Endothelial cell of coronary artery (primary cell): ENCODE measurements around the gene CAPNS1. TPM values are rescaled to one million over a fixed set of nuclear protein-coding genes. Genes with fewer than 3 reads are reported as not detected.

Experiments
- total RNA-seq: library from RNA; depleted of rRNA; stranded (reverse); fragments of >200 nt; gene quantifications from 2 replicates; pipeline ENCODE4 v1.2.3, GENCODE V29; 2014

Gene CAPNS1
- total RNA-seq, result 396 and 403 TPM in 2 replicates

DNA sequence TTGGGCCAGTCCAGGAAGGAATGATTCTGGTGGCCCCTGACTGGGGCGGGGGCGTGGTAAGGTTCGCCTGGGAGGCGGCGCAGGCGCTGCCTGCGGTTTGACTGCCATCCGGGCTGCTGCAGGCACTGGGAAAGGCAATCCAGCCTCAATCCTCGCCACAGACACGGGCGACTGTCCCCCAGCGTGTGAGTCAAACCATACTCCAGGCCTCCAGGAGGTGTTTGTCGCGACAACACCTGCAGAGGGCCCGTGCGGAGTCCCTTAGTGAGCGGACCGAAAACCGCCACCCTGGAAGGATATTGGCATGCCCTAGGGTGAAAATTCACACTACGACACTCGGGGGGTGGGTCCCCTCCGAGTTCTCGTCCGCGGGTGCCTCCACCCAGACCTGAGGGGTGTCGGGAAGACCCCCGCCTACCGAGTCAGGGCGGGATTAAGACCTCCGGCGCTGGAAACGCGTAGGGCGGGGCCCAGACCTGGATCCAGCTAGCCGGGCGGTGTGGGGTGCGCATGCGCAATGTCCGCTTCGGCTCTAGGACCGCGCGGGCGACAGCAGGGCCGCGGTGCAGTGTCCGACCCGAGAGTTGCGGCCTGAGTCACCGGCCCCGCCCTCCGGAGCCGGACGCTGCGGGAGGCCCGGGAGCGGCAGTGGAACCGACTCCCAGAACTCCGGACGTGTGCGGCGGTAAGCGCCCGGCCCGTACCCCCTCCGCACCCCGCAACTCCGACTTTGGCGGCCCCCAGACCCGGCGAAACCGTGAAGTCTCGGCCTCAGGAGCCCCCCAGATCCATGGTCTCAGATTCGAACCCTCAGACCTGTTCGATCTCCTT is at the start of gene CAPNS1:
Gene CAPNS1 (plus strand): TSS at position 594 of the 831 bp plus-strand sequence. CDS start 946 bp downstream, outside the sequence.

DNA sequence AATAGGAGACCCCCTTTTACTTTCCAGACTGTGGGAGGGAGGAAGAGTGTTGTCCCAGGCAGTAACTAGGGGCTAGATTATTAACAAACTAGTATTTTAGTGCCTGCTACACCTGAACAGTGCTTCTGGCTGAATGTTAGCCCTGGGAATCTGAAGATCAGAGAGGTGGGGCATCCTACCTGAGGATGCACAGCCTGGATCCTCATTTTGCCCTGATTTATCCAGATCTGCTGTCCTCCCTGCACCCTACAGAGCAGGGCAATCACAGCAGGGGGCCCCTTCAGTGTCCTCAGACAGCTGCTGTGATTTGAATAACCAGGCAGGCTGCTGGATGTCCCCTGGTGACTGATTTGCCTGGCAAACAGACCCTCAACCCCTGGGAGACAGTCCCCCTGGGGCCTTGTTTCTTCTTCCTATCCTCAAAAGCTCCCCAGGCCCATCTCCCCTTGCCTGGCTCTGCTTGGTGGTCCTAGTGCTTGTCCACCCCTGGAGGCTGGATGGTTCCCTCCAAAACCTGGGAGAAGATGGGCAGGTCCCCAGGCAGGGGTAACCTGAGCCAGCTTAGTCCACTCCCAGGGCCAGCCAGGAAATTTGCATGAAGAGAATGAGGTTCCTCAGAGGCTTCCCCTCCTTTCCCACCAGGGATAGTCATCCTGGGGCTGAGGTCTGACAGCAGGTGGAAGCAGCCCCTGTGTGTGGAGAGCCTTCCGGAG is 29.2 kb upstream of the CAPNS1 start, which contains the start of gene OVOL3:
Gene OVOL3 (plus strand): TSS at position 657 of the 713 bp plus-strand sequence. CDS start 60 bp downstream, outside the sequence.

DNA sequence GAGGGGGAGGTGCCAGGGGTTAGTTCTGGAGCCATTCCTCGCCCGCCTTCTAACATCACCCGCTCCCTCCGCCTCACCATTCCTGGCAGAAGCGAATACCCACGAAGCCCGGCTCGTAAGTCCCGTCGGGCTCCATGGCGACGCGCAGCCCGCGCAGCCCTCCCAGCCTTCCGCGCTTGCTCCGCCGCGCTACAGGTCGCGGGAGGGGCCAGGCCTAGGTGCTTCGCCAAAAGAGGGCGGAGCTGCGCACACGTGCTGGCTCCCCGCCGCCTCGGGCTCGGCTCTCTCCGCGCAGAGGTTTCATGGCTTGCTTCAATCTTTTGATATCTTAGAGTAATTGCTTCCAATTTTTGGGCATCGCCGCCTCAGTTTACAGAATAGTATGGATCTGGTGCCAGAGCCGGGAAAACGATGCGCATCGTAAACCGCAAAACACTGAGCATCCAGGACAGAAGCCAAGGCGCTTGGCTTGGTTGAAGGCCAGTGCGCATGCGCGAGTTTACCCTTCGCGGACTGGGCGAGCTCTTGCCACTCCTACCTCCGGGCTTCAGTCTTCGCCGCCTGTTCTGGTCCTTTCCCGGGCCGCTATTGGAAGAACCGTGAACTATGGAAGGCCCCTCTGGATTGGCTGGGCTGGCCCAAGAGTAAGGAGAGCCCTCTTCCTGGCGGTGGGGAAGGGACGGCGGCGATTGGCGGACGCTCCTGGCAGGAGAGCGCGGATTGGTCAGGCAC is 25.0 kb upstream of the CAPNS1 start, which contains the start of gene POLR2I:
Gene POLR2I (minus strand): TSS at position 155 of the 732 bp plus-strand sequence. CDS start 19 bp downstream, at position 136.

DNA sequence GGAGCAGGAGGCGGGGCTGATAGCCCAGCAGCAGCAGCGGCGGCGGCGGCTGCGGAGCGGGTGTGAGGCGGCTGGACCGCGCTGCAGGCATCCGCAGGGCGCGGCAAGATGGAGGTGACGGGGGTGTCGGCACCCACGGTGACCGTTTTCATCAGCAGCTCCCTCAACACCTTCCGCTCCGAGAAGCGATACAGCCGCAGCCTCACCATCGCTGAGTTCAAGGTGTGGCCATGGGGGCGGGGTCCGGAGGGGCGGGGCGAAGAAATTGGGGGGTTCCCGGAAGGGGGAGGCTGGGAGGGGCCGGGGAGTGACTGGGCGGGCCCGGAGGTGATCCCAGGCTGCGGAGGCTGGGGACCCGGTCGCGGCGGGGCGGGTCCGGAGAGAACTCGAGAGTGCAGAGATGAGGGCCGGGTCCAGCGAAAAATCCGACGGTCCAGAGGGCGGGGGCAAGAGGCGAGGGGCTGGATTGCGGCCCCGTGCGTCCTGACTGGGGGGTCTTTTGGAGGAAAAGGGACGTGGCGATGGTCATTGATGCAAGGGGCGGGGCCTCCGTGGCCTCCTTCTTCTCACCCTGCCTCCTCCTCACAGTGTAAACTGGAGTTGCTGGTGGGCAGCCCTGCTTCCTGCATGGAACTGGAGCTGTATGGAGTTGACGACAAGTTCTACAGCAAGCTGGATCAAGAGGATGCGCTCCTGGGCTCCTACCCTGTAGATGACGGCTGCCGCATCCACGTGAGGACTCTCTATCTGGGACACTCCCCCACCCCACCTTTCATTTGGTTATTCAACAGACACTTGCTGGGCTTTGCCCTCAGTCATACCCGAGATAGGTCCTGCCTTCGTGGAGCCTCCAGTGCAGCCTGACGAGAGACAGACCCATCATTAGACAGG is 24.2 kb upstream of the CAPNS1 start, which contains the start of gene TBCB:
Gene TBCB (plus strand): TSS at position 16 of the 891 bp plus-strand sequence. CDS start 93 bp downstream, at position 109.

DNA sequence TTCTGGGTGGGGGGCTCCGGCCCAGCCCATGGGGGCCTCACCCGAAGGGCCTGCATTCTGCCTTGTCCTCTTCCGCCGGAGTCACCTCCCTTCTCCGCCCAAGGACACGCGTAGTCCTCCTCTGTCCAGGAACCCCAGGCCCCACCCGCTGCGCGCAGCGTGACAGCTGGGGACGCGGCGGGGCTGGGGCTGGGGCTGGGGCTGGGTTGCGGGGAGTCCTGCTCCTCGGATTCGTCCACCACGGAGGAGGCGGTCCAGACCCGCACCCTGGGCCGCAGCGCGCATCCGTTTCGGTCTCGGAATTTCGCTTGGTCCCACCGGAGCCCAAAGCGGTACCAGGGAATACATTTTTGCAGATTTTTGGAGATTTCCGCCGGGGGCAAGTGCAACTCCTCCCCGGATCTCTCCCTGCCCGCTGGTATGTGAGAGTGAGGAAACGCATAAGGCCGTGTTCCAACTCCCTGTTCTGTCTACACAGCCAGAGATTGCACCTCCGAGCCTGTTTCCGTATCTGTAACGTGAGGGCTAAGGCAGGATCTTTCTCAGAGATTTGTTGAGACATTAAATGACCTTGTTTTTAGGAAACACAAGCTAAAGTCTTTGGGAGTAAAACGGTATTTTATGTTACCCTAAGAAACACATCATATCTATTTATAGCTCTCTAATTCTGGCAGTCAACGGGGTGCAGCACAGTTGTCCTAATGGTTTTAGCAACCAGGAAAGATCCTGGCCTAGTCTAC is 12.7 kb downstream of the CAPNS1 start, which contains the start of gene COX7A1:
Gene COX7A1 (minus strand): TSS at position 96 of the 740 bp plus-strand sequence. CDS start 40 bp downstream, at position 56.

Other genes with a start within 250 kb of the CAPNS1 start
- gene NFKBID, start 239.5 kb upstream of the CAPNS1 start, total RNA-seq, result 2.8 and 3.2 TPM in 2 replicates
- gene HCST, start 237.5 kb upstream of the CAPNS1 start, total RNA-seq, result 0.47 TPM in 1 of 2 replicates, not detected in the other
- not detected in 2 replicates for gene TYROBP, start 231.8 kb upstream of the CAPNS1 start, total RNA-seq
- gene LRFN3, start 203.7 kb upstream of the CAPNS1 start, total RNA-seq, result 1.5 and 2.8 TPM in 2 replicates
- 8.3 and 9.0 TPM in 2 replicates for gene SDHAF1, start 144.9 kb upstream of the CAPNS1 start, total RNA-seq
- gene SYNE4, start 131.3 kb upstream of the CAPNS1 start, total RNA-seq, result not detected in 2 replicates
- gene ALKBH6, start 125.9 kb upstream of the CAPNS1 start, total RNA-seq, result 8.4 and 8.9 TPM in 2 replicates
- 4.7 and 5.9 TPM in 2 replicates for gene CLIP3, start 107.2 kb upstream of the CAPNS1 start, total RNA-seq
- 0.72 and 1.1 TPM in 2 replicates for gene THAP8, start 85.8 kb upstream of the CAPNS1 start, total RNA-seq
- 2.4 and 3.9 TPM in 2 replicates for gene WDR62, start 85.2 kb upstream of the CAPNS1 start, total RNA-seq
- gene OVOL3, start 28.9 kb upstream of the CAPNS1 start, total RNA-seq, result not detected in 2 replicates
- 97.7 and 150 TPM in 2 replicates for gene POLR2I, start 25.2 kb upstream of the CAPNS1 start, total RNA-seq
- gene TBCB, start 24.6 kb upstream of the CAPNS1 start, total RNA-seq, result 184 and 230 TPM in 2 replicates
- gene COX7A1, start 12.4 kb downstream of the CAPNS1 start, total RNA-seq, result 4.4 and 15.4 TPM in 2 replicates
- gene ZNF565, start 74.6 kb downstream of the CAPNS1 start, total RNA-seq, result 4.2 and 6.6 TPM in 2 replicates
- gene ZNF146, start 75.0 kb downstream of the CAPNS1 start, total RNA-seq, result 108 and 117 TPM in 2 replicates
- gene ZFP14, start 239.1 kb downstream of the CAPNS1 start, total RNA-seq, result 2.8 and 3.8 TPM in 2 replicates